ES-I3 (cell line): ENCODE measurements around the gene SEMA3B.

ENCODE experiments used
- H3K36me3 ChIP-seq: 2 replicates; pipeline ENCODE4 v1.6.1; 2013; ENCODE audit warnings: mild to moderate bottlenecking, low read length, control low read depth, moderate library complexity; ENCODE audit not compliant: insufficient read depth
- H3K4me1 ChIP-seq: 2 replicates; pipeline ENCODE4 v1.6.1; 2013; ENCODE audit warnings: mild to moderate bottlenecking, control low read depth, low read length; ENCODE audit not compliant: insufficient read depth
- H3K9ac ChIP-seq: 2 replicates; pipeline ENCODE4 v1.6.1; 2013; ENCODE audit warnings: low read depth, mild to moderate bottlenecking, low read length, moderate library complexity
- H3K9me3 ChIP-seq: 2 replicates; pipeline ENCODE4 v1.6.1; 2013; ENCODE audit warnings: mild to moderate bottlenecking, low read length, moderate library complexity; ENCODE audit not compliant: control insufficient read depth, insufficient read depth

The SEMA3B gene

DNA sequence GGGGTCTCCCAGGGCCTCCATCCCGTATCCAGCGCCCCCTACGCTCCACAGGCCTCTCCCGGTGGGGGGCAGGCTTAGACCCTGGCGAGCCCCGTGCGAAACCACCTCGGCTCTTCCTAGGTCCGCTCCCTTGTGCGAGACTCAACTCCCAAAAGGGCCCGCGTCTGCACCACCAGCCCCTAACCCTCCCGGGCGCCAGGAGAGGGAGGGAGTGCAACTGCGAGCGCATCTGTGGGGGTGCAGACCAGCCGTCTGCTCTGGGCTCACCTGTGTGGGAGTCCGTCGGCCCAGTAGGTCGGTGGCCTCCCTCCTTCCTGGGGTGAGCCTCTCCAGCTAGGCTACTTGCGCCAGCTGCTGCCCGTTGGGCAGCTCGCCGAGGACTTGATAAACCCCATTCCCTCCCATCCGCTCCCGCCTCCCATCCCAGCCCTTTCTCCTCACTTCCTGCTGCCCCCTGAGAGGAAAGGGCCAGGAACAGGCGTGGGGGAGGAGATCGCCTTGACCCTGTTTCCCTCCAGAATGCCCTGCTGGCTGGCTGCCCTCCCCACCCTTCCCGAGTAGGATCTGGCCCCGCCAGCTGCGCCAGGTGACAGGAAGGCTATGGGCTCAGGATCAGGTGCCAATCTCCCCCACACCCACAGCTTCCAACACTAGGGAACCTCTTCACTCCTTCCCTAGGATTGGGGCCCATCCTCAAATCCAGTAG lies 53.6 kb downstream of the SEMA3B start, which contains the start of gene HYAL2:
Gene HYAL2 (minus strand): TSS at position 360 of the 706 bp plus-strand sequence. CDS start 2,256 bp downstream, outside the sequence.
- Histone ChIP-seq H3K9me3 (no peaks in the 10 kb centered on the region), H3K4me1 (peaks cover 27% of the 10 kb centered on the region; the same call in 1 of the 2 replicates), H3K36me3 (peaks cover 9% of the 10 kb centered on the region), H3K9ac (peak within 1 kb of the TSS; percentile 89)

DNA sequence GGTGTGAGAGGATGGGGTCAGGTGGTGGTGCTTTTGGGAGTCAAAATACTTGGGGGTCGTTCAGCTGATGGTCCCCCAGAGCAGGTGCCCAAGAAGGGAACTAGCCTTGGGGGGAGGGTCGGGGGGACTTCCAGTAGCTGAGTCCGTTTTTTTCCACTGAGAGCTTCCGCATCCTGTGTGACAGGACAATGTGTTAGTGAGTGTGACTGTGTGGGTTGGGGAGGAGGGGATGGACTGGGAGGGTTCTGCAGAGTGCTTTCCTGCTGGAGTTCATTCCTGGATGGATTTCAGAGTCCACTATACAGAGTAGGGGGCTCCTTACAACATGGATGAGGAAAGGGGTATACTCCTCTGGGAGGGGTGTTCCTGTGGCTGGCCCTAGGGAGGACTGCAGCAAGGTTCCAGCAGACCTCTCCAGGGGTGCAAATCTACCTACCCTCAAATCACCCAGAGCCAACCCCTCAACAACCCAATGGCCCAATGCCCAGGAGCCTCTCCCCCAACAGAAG lies 54.2 kb downstream of the SEMA3B start:
- peak overlapping the region; percentile 89; the same call in 1 of the 2 replicates for H3K9ac ChIP-seq
- H3K4me1 ChIP-seq = peaks cover 22% of the 10 kb centered on the region; the same call in 1 of the 2 replicates
- H3K9me3 ChIP-seq = no peaks in the 10 kb centered on the region
- peaks cover 9% of the 10 kb centered on the region for H3K36me3 ChIP-seq

DNA sequence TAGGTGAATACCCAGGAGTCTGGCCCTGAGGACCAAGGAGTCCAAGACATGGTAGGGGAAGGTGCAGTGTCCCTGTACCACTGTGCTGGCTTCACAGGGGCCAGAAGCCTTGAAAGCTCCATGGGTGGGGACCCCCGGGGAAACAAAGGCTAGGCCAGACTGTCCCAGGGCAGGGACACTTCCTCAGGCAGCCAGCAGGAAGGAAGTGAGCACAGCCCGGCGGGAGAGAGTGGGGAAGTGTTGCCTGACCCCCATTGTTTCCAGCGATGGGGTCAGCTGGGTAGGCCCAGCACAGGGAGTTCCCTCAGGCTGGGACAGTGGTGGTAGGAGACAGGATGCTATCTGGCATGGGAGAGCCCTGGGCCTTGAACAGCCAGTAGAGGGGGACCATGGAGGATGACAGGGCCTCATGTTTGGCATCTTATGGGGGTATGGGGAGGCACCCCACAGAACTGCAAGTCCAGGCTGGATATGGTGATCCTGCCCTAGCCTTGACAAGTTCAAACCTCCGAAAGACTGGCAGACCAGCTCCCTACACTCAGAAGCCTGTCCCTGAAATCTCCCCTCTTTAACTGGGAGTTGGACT lies 54.8 kb downstream of the SEMA3B start:
- Histone ChIP-seq H3K4me1 (peaks cover 22% of the 10 kb centered on the region; the same call in 1 of the 2 replicates), H3K36me3 (peaks cover 9% of the 10 kb centered on the region), H3K9me3 (no peaks in the 10 kb centered on the region), H3K9ac (no peak overlapping the region)

DNA sequence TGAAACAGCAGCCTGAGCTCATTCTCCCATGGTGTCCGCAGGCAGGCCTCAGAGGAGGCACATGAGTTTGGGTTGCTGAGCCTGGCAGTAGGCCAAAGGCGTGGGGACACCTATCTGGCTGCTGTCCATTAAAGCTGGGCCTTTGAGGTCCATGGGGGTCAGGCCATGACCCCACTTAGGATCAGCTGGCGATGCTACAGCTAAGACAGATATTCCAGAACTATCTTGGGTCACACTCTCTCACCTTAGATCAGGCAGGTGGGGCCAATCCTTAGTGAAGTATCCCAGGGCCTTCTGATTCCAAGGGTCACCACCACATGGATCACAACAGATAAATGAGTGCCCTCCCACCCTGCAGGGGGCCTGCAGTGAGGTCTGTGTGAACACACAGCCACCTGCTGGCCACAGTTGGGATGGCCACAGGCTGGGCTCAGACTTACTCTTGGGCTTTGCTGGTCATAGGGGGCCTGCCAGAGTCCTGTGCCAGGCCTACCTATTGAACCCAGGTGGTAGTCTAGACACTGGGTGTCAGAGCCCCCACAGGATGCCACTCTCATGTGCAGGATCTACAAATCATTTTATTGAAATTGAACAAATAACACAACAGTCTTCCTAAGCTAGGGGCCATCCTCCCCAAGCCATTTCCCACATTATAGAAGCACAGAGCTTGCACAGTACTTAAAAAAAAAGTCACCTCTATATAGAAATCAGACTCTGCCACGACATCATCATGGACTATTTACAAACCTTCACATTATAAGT lies 55.6 kb downstream of the SEMA3B start:
- Histone ChIP-seq H3K9me3 (no peaks in the 10 kb centered on the region), H3K9ac (no peak overlapping the region), H3K36me3 (peaks cover 4% of the 10 kb centered on the region; the same call in 1 of the 2 replicates), H3K4me1 (peaks cover 22% of the 10 kb centered on the region; the same call in 1 of the 2 replicates)

- Histone ChIP-seq H3K9ac (no peak overlapping the region), H3K9me3 (no peaks in the 10 kb centered on the region), H3K36me3 (no peaks in the 10 kb centered on the region), H3K4me1 (peaks cover 17% of the 10 kb centered on the region; the same call in 1 of the 2 replicates)
Observed at GRCh38 chr3:50325113-50325480, 56.1 kb downstream of the SEMA3B start.

- Histone ChIP-seq H3K36me3 (no peaks in the 10 kb centered on the region), H3K4me1 (peaks cover 13% of the 10 kb centered on the region; the same call in 1 of the 2 replicates), H3K9me3 (no peaks in the 10 kb centered on the region), H3K9ac (no peak overlapping the region)
Observed at GRCh38 chr3:50325497-50326181, 56.7 kb downstream of the SEMA3B start.

GRCh38 chr3:50326182-50326541 lies 57.2 kb downstream of the SEMA3B start:
- Histone ChIP-seq H3K9ac (no peak overlapping the region), H3K4me1 (peaks cover 13% of the 10 kb centered on the region; the same call in 1 of the 2 replicates), H3K9me3 (no peaks in the 10 kb centered on the region), H3K36me3 (no peaks in the 10 kb centered on the region; the same call in 1 of the 2 replicates)

- Histone ChIP-seq H3K9me3 (no peaks in the 10 kb centered on the region), H3K4me1 (peaks cover 13% of the 10 kb centered on the region; the same call in 1 of the 2 replicates), H3K9ac (peak overlapping the region; percentile 88), H3K36me3 (no peaks in the 10 kb centered on the region; the same call in none of the 2 replicates)
Observed at GRCh38 chr3:50327129-50327528, 58.2 kb downstream of the SEMA3B start.
